Fibroblast of skin of right biceps (primary cell): ENCODE results near the gene IFIT3.
A peak's percentile ranks its signal among the peaks of the same experiment; 100 is the strongest.
"Not testable (repeated sequence)": the region's sequence is repeated elsewhere in the genome, so short reads cannot be mapped to it uniquely, and the experiment has no call there.

ENCODE experiments used
- DNase-seq: peaks from one replicate; pipeline ENCODE4 v3.0.0-alpha.2; 2013

Gene IFIT3

DNA sequence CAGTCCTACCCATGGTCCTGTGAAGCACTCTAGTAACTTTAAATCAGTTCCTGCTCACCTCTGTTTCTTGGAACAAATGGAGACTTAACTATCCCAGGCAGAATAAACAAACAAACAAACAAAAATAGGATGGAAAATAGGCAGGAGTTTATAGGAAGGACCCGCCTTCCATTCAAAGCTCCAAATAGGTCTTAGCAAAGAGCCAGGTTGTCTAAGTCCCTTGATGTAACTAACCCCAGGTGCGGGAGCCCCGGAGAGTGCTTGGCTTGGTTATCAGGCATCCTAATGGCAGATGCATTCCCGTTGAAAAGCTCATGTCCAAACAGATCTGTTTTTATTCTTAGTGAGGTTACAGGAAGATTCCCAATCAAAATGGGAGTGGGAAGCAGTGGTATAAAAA, 23.8 kb upstream of the IFIT3 start:
- DNase-seq, result no peak

DNA sequence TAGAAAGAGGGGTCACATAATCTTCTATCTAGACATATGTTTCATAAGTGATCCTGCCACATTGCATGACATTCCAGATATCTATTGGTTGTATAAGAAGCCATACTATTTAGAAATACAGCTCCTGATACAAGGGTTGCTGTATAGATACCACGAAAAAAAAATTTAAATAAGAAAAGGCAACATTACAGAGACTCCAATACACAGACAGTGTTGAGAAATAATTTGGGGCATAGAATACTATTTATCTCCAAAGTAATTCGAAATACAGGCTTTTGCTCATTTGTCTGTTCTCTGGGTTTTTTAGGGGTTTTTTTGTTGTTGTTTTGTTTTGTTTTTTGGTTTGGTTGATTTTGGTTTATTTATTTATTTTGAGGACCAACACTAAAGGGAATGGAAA, 23.4 kb upstream of the IFIT3 start:
- no peak for DNase-seq

DNA sequence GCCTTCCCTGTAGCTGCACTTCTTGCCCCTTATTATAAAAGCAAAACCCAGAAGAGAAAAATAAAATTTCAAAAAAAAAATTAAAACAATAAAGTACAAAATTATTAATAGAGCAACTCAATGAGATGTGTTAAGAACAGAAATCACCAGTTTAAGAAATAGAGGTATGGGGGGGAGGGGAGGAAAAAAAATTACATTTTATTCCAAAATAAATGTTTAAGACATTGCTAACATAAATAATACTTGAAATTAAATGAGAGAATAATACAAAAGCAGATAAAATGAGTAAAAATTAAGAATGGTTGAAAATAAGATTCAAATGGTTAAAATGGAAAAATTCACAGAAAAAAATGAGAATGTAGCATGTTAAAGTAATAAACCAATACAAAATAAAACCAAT, 22.9 kb upstream of the IFIT3 start:
- no peak for DNase-seq

DNA sequence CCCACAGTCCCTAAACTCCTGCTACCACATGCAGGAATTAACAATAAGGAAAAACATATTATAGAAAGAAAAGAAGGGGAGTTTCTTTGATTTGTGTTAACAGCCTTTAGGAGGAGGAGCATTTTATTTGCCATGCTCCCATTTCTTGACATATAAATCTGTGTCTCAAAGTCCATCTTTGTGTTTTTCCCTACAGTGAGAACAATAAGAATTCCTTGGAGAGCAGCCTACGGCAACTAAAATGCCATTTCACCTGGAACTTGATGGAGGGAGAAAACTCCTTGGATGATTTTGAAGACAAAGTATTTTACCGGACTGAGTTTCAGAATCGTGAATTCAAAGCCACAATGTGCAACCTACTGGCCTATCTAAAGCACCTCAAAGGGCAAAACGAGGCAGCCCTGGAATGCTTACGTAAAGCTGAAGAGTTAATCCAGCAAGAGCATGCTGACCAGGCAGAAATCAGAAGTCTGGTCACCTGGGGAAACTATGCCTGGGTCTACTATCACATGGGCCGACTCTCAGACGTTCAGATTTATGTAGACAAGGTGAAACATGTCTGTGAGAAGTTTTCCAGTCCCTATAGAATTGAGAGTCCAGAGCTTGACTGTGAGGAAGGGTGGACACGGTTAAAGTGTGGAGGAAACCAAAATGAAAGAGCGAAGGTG, 21.9 kb upstream of the IFIT3 start:
- DNase-seq, result no peak

DNA sequence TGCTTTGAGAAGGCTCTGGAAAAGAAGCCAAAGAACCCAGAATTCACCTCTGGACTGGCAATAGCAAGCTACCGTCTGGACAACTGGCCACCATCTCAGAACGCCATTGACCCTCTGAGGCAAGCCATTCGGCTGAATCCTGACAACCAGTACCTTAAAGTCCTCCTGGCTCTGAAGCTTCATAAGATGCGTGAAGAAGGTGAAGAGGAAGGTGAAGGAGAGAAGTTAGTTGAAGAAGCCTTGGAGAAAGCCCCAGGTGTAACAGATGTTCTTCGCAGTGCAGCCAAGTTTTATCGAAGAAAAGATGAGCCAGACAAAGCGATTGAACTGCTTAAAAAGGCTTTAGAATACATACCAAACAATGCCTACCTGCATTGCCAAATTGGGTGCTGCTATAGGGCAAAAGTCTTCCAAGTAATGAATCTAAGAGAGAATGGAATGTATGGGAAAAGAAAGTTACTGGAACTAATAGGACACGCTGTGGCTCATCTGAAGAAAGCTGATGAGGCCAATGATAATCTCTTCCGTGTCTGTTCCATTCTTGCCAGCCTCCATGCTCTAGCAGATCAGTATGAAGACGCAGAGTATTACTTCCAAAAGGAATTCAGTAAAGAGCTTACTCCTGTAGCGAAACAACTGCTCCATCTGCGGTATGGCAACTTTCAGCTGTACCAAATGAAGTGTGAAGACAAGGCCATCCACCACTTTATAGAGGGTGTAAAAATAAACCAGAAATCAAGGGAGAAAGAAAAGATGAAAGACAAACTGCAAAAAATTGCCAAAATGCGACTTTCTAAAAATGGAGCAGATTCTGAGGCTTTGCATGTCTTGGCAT, 21.1 kb upstream of the IFIT3 start:
- DNase-seq, result no peak

DNA sequence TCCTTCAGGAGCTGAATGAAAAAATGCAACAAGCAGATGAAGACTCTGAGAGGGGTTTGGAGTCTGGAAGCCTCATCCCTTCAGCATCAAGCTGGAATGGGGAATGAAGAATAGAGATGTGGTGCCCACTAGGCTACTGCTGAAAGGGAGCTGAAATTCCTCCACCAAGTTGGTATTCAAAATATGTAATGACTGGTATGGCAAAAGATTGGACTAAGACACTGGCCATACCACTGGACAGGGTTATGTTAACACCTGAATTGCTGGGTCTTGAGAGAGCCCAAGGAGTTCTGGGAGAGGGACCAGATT, 20.6 kb upstream of the IFIT3 start:
- no peak for DNase-seq

DNA sequence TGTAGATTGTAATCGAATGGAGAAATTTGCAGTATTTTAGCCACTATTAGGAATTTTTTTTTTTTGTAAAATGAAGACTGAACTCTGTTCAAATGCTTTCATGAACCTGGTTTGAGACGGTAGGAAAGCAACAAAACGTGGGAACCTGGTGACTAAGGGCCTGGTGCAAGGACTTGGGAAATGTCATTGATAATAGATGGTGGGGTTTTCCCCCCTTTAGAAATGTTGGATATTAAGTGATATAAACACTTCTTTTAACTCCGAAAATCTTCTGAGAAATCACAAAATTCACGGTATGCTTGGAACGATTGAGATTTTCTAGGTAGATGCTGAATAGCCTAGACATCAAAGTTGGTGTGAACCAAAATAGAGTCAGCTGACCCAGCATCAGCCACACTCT, 19.5 kb upstream of the IFIT3 start:
- DNase-seq, result no peak

DNA sequence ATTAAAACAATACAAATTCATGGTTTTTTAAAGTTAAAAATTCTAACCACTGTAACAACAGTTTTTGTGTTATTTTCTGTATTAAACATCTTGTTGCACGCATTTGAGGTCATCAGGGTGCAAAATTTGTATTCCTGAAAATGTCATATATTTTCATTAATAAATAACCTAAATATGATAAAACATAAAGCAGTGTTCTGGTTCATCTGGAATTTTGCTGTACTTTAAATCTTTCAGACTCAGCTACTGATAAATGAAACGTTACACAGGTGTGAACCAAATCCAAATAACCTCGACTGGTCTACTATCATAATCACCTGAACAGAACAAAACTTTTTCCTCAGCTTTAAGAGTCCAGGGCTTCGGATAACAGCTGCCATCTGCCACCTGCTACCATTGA, 19.1 kb upstream of the IFIT3 start:
- no peak for DNase-seq

DNA sequence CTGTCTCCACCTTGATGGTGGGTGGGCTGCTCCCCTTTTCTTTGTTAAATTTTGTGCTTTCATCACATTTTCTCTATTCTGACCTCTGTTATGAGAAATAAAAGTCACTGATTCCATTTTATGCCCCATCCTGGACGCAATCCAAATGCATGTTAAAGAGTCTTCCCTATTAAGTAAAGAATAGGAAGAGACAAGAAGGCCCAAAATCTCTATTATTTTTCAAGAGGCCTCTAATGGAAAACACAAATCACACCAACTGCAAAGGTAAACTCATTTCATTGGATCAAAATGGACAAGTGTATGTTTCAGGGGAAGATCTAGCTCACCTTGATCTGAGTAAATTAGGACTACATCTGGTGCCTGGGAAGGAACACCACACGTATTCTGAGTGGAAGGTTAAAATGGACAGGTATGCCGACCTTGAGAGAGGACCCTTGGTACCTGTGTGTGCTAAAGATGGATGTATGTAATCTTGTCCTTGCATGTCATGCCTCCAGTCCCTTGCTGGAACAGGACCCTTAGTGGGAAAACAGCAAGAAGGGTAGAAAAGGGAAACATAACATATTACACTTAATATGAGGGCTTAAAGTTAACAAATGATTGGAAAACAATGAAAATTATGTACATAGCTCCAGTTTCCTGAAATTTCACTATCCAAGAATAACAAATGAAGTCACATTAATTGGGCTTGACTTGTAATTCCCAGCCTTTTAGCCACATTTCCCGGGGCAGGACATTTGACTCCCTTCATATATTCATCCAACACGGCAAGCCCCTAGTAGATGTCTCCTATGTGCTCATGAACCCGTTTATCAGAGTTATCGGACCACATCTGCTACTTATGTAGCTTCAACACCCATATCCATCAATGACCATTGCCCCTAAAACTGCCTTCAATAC, 18.4 kb upstream of the IFIT3 start:
- DNase-seq, result no peak

DNA sequence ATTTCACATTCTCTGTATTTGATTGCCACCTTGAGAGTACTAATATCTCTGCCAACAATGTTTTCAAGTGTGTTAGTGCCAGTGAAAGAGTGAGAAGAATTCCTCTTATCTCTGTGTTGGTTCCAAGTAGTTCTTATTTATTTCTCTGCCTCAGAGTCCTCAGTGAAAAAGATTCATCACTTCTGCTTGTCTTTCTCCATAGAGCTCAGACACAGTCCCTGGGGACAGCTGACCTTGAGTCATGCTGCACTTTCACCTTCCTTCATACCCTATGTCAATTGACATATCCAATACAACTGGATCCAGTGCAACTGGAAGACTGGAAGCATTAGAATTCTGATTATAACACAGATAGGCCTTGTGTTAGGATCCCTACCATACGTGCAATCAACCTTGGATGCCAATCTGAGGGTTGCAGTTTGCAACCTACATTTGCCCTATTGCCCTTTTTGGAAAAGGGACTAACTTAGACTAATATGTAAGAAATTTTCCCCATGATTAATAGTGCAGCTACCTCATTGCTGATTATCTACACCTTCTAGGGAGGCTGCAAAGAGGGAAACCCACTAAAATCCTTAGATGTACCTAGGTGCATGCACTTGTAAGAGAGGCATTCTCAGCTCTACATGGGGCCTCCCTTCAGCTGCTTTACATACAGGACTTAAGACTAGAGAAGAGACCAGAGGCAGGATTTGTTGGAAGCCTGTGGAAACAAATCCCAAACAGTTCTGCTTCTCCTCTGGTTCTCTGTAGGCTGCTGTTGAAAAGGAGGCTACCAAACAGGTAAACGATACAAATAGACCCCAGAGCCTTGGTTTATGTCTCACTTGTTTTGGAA, 17.5 kb upstream of the IFIT3 start:
- DNase-seq, result no peak

DNA sequence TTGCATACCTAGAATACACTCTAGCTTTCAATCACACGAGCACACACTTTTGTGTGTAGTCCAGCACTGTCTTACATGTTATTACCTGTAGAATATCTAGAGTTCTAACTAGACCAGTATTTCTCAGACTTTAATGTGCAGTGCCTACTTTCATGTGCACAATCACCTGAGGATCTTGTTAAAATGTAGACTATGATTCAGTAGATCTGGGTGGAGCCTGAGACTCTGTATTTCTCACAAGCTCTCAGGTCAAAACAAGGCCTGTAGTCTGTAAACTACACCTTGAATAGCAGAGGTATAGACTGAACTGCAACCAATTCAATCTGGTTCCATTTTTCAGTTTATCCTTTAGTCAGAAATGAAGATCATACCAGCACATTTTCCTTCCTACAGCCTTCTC, 14.8 kb upstream of the IFIT3 start:
- no peak for DNase-seq

DNA sequence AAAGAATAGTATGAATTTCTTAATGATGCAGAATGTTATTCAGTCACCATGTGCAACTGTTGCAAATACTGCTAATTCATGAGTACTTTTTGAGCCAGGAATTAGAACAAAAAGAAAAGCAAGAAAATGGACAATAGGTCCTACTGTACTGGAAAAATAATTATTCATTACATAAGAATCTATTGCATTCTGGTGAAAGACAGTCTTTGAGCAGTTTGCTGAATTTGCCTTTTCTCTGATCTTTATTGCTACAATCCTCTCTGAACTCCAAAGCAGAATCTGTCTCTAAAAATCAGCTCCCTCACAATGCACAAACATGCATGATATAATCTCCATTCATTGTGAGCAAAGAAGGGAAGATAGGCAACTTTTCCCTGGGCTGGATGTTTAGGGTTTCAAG, 13.1 kb upstream of the IFIT3 start:
- no peak for DNase-seq

DNA sequence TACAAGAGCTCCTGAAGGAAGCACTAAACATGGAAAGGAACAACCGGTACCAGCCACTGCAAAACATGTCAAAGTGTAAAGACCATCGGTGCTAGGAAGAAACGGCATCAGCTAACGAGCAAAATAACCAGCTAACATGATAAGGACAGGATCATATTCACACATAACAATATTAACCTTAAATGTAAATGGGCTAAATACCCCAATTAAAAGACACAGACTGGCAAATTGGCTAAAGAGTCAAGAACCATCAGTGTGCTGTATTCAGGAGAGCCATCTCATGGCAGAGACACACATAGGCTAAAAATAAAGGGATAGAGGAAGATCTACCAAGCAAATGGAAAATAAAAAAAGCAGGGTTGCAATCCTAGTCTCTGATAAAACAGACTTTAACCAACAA, 9.8 kb upstream of the IFIT3 start:
- DNase-seq, result not testable (repeated sequence)

DNA sequence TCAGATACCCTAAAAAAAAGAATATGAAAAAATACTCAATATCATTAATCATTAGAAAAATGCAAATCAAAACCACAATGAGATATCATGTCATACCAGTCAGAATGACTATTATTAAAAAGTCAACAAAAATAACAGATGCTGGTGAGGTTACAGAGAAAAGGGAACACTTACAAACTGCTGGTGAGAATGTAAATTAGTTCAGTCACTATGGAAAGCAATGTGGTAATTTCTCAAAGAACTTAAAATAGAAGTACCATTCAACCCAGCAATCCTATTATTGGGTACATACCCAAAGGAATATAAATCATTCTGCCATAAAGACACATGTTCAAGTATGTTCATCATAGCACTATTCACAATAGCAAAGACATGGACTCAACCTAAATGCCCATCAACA, 2.7 kb upstream of the IFIT3 start:
- DNase-seq, result not testable (repeated sequence)

DNA sequence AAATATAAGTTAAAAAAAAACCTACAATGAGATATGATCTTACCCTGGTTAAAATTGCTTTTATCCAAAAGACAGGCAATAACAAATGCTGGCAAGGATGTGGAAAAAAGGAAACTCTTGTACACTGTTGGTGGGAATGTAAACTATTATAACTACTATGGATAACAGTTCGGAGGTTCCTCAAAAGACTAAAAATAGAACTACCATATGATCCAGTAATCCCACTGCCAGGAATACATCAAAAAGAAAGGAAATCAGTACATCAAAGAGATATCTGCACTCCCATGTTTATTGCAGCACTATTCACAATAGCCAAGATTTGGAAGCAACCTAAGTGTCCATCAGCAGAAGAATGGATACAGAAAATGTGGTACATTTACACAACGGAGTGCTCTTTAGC, 1.9 kb upstream of the IFIT3 start:
- not testable (repeated sequence) for DNase-seq

DNA sequence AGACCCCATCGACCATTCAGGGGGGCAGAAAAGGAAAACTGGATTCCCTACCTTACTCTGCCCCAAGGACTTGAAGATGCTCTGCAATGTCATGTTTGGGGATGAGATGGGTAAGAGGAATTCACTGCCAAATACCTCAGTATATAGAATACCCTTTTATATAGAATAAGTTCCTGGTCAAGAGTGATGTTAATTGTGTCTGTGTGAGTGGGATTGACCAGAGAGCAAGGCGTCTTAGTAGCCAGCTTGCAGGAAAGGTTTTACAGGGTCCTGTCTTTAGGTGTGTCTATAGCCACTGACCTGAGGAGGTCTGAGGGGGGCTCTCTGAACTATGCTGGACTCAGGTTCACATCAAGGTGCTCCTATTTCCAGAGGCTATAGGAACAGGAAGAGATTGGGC, 1.4 kb downstream of the IFIT3 start:
- DNase-seq, result no peak

DNA sequence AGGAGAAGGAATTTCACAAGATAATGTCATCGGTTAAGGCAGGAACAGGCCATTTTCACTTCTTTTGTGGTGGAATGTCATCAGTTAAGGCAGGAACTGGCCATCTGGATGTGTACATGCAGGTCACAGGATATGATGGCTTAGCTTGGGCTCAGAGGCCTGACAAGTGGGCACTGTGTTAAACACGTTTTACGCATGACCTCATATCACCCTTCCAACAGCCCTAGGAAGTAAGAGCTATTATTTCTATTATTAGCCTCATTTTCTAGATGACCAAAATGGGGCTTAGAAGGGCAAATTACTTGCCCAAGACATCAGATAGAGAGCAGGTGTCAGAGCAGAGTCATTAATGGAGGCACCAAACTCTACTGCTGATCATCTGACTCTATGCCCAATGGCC, 2.2 kb downstream of the IFIT3 start:
- DNase-seq, result not testable (repeated sequence)

DNA sequence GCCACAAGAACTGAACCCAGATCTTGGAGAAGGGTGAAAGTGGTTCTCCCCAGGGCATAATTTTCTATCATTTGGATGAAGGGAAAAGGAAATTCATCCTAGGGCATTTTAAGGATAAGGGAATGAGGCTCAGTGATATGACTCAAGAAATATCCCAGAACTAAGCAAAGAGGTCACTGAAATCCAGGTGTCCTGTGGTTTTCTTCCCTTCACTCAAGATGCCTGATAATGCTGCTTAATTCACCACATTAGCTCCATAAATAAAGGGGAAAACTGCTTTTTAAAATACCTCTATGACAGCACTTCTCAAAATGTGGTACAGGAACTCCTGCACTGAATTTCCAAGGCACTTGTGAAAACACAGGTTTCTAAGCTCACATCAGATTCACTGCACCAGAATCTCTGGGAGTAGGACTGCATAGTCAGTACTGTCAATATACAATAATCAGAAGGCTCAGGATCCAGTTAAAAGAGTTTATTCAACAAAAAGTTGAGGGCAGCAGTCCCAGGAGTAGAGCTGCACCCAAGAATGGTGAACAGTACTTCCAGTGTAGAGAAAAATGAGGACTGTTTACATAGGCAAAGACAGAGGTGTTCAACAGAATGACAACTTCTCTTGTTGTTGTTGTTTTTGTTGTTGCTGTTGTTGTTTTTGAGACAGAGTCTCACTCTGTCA, 2.9 kb downstream of the IFIT3 start:
- DNase-seq, result no peak

DNA sequence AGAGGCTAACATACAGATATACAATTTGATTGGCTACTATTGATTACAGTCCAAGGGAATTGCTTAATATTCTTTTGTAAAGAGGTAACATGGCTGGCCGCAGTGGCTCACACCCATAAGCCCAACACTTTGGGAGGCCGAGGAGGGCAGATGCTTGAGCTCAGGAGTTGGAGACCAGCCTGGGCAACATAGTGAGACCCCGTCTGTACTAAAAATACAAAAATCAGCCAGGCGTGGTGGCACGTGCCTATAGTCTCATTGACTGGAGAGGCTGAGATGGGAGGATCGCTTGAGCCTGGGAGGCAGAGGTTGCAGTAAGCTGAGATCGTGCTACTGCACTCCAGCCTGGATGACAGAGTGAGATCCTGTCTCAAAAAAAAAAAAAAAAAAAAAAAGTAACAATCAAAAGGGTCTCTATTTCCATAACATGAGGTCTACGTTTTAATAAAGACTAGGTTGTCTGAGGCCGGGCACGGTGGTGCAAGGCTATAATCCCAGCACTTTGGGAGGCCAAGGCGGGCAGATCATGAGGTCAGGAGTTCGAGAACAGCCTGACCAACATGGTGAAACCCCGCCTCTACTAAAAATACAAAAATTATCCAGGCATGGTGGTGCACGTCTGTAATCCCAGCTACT, 3.8 kb downstream of the IFIT3 start:
- not testable (repeated sequence) for DNase-seq

DNA sequence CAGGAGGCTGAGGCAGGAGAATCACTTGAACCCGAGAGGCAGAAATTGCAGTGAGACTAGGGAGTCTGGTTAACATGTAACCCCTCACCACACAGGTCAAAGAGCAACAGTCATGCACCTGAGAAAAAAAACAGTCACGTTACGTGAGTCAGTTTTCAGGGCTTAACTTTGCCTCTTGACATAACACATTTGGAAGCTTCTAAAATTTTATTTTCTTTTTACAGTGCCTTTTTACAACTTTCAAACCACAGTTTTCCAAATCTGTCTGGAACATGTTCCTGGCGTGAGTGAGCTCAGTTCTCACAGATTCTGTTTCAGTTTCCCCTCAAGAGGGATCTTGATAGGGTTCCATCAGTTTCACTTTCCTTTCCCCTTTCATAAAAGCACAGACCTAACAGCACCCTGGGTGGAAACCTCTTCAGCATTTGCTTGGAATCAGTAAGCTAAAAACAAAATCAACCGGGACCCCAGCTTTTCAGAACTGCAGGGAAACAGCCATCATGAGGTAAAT, 4.4 kb downstream of the IFIT3 start:
- peak; percentile 53 for DNase-seq

DNA sequence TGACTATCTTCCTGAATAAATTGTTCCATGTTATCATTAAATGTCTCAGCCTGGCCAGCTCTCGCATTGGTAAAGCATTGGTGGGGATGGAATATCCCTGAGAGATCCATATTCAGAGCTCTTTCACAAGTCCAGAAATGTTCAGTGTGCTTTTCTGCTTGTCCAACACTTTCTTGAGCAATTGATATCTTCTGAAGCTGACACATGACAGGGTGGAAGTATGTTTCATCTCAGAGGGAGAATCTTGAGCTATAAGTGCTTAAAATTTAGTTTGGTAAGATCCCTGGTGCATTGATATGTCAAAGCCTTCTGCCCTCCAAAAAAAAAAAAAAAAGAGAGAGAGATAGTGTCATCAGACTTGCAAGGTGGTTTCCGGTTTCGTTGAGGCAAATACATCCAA, 7.4 kb downstream of the IFIT3 start:
- no peak for DNase-seq

DNA sequence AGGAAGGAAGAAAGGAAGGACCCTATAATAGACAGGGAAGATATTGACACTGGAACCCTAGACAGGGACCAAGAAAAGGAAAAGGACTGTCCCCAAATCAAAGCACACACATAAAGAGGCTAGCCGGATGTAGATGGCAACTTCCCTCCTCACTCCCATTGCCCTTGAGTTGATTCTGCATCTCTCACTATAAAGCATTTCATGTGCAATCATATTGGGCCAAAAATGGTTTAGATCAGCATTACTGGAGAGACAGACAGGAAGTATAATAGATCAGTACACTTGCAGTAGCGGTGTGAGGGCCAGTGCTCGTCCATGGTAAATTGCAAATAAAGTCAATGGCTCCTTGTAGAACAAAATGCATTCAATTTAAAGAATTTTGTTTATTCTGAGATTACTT, 8.4 kb downstream of the IFIT3 start:
- DNase-seq, result no peak
